IPS-20b (cell line): ENCODE results near the gene EXOC4.

Experiments
- H3K27ac ChIP-seq: one replicate; pipeline ENCODE4 v1.5.1; 2013; ENCODE audit warnings: low read length
- H3K27me3 ChIP-seq: 2 replicates; pipeline ENCODE4 v1.6.1; 2013; ENCODE audit warnings: mild to moderate bottlenecking, low read length, inconsistent platforms; ENCODE audit not compliant: insufficient read depth
- H3K36me3 ChIP-seq: 2 replicates; pipeline ENCODE4 v1.6.1; 2013; ENCODE audit warnings: low read depth, mild to moderate bottlenecking, inconsistent platforms, low read length, moderate library complexity; ENCODE audit not compliant: insufficient read depth
- H3K4me1 ChIP-seq: 2 replicates; pipeline ENCODE4 v1.6.1; 2013; ENCODE audit warnings: mild to moderate bottlenecking, control low read depth, inconsistent platforms, low read length, moderate library complexity; ENCODE audit not compliant: insufficient read depth
- H3K4me3 ChIP-seq: 2 replicates; pipeline ENCODE4 v1.5.1; 2013; ENCODE audit warnings: mild to moderate bottlenecking, low read length, inconsistent platforms
- H3K9ac ChIP-seq: 2 replicates; pipeline ENCODE4 v1.6.1; 2013; ENCODE audit warnings: low read depth, mild to moderate bottlenecking, inconsistent platforms, low read length, moderate library complexity
- H3K9me3 ChIP-seq: 2 replicates; pipeline ENCODE4 v1.6.1; 2013; ENCODE audit warnings: mild to moderate bottlenecking, low read depth, low read length, inconsistent platforms; ENCODE audit not compliant: insufficient read depth

Gene EXOC4

DNA sequence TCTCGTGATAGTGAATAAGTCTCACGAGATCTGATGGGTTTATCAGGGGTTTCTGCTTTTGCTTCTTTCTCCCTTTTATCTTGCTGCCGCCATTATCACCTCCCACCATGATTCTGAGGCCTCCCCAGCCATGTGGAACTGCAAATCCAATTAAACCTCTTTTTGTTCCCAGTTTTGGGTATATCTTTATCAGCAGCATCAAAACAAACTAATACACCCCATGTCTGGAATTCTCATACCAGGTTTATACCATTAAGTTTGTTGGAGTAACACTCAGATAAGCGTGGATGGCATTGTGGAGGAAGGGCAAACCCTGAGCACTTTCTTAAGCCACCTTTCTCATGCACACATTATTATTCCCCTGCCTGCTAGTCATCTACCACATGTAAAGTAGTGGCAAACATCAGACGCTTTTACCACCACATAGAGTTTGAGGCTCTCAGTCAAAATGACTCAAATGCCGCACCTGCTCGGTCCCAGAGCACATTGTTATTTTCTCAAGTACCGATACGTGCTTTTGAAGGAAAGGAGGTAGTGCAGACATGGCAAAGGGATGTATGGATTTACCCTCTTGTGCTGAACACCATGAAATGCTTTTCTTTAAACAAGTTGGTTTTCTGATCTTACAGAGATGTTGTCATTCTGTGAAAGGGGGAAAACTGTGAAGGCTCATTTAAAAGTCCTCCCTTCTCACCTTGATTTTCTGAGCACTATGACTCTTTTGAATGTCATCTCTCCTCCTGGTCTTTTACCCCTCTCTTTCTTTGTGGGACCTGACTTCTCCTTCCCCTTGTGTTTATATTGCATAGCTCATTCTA lies 429.7 kb downstream of the EXOC4 start:
- Histone ChIP-seq H3K27me3 (no peaks in the 10 kb centered on the region), H3K9ac (no peak overlapping the region), H3K36me3 (no peaks in the 10 kb centered on the region), H3K9me3 (no peaks in the 10 kb centered on the region), H3K4me3 (no peak overlapping the region), H3K4me1 (peaks cover 12% of the 10 kb centered on the region), H3K27ac (no peak overlapping the region)

DNA sequence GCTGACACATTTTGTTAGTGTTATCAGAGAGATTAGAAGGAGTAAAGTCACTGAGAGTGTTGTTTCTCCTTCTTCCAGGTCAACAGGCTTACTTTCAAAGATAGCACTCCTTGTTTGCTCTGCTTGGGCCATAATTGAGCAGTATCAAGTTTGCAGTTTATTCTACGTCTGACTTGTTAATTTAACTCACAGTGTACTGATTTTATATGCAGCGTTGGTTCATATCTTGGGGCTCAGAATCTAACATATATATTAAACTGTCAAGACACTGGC lies 430.2 kb downstream of the EXOC4 start:
- no peak overlapping the region for H3K27ac ChIP-seq

DNA sequence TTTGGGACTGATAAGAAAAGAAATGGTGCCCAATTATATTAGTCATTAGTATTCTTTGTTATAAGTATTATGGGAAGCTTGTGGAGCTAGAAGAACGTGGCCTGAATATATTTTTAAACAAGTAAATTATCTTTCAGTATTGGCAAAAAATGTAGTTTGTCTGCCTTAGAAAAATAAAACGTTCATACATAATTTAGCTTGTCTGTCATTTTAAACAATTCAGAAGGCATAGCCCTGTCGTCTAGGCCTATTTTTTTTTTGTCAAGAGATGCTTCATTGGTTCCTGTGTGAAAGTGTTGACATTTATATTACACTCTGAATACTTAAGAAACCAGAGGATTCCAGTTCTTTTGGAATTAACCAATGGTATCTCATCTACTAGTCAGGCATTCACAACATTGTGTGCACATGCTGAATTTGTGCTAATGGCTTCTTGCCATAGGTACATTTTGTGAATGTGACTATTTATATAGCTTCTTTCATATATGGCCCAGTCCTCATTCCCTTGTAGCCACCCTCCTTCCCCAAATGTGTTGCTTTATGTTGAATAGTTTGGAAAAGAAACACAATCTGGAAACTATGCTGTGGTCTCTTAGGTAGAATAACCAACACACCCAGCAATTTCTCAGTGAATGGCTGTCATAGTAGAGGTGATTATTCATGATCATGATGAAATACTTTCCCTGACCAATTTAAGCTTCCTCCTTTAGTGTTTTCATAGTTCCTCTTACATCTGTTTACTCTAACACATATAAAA lies 435.8 kb downstream of the EXOC4 start:
- no peak overlapping the region for H3K4me3 ChIP-seq
- H3K36me3 ChIP-seq: no peaks in the 10 kb centered on the region
- H3K27me3 ChIP-seq: no peaks in the 10 kb centered on the region
- no peak overlapping the region for H3K27ac ChIP-seq
- H3K4me1 ChIP-seq: peaks cover 4% of the 10 kb centered on the region; the same call in 1 of the 2 replicates
- no peaks in the 10 kb centered on the region for H3K9me3 ChIP-seq
- H3K9ac ChIP-seq: no peak overlapping the region

More for the DNA sequence above, 430.2 kb downstream of the EXOC4 start:
- H3K4me1 ChIP-seq: peaks cover 16% of the 10 kb centered on the region
- H3K4me3 ChIP-seq: no peak overlapping the region
- H3K9ac ChIP-seq: no peak overlapping the region
- H3K36me3 ChIP-seq: no peaks in the 10 kb centered on the region
- no peaks in the 10 kb centered on the region for H3K27me3 ChIP-seq
- H3K9me3 ChIP-seq: no peaks in the 10 kb centered on the region

DNA sequence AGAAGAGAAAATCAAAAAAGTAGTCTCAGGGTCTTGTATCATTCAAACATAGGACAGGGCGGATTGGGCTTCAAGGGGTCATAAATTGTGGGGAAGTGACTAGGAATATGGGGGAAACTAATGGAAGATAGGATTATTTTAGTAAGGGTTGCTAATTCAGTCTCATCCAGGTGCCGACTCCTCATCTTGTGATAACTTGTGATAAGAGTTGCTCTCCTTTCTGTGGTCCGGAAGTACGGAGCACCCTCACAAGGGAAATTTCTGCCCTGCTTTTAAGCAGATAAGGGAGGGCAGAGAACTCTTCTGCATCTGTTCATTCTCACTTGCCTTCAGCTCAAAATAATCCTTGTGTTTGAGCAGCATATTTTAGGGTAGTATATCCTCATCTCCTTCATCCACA lies 437.9 kb downstream of the EXOC4 start:
- Histone ChIP-seq H3K4me3 (no peak overlapping the region), H3K9ac (no peak overlapping the region), H3K27me3 (no peaks in the 10 kb centered on the region), H3K9me3 (no peaks in the 10 kb centered on the region), H3K4me1 (peaks cover 4% of the 10 kb centered on the region; the same call in 1 of the 2 replicates), H3K36me3 (no peaks in the 10 kb centered on the region), H3K27ac (no peak overlapping the region)

DNA sequence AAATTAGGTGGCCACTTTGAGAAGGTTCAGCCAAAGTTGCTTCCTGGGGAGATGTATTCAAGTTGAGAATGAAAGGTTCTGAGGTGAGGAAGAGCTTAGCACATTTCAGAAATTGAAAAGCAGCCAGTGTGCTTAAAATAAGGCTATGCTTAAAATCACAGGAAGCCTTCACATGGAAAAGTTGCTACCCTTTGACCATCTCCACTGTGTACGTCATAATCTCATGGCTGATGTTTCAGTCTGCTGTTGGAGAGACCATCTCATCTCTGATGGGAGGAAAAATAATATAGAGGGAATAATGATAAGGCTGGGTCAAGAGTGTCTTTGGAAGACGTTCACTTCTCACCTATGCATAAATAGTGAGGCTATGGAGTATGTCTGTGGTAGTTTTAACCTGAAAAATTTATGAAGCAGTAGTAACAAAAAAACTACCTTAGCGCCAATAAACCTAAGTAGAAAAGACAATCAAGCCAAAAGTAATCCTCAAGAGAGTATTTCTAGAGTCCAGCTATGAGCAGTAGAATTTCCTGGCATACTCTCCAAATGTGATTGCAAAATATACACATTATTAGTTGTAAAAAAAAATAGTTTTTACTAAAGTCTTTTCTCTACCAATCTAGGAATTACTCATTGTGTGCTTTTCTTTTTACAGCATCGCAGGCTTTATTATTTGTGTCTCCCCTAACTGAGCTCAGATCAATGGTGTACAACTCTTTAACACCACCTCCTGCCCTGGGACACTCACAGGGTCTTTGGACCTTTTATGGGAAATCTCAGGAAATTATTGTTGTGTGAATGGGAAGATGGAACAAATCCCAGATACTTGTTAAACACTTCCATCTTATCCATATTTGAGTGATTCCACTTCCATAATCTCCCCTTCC lies 439.1 kb downstream of the EXOC4 start:
- H3K4me3 ChIP-seq: no peak overlapping the region
- no peaks in the 10 kb centered on the region for H3K36me3 ChIP-seq
- H3K9ac ChIP-seq: no peak overlapping the region
- no peaks in the 10 kb centered on the region for H3K27me3 ChIP-seq
- no peaks in the 10 kb centered on the region for H3K9me3 ChIP-seq
- peaks cover 4% of the 10 kb centered on the region; the same call in 1 of the 2 replicates for H3K4me1 ChIP-seq
- no peak overlapping the region for H3K27ac ChIP-seq

DNA sequence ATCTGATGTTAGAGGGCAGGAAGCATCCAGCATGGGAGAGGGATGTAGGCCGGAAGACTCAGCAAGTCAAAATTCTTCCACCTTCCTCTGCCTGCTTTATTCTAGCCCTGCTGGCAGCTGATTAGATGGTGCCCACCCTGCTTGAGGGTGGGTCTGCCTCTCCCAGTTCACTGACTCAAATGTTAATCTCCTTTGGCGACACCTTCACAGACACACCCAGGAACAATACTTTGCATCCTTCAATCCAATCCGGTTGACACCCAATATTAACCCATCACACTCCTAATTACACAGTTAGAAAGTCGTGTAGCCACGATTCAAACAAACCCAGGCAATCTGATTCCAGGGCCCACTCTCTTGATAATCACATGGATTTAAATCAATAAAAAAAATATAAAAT lies 440.4 kb downstream of the EXOC4 start:
- Histone ChIP-seq H3K27ac (no peak overlapping the region), H3K4me1 (peaks cover 3% of the 10 kb centered on the region; the same call in 1 of the 2 replicates), H3K9ac (no peak overlapping the region), H3K9me3 (no peaks in the 10 kb centered on the region), H3K36me3 (no peaks in the 10 kb centered on the region), H3K4me3 (no peak overlapping the region), H3K27me3 (no peaks in the 10 kb centered on the region)

DNA sequence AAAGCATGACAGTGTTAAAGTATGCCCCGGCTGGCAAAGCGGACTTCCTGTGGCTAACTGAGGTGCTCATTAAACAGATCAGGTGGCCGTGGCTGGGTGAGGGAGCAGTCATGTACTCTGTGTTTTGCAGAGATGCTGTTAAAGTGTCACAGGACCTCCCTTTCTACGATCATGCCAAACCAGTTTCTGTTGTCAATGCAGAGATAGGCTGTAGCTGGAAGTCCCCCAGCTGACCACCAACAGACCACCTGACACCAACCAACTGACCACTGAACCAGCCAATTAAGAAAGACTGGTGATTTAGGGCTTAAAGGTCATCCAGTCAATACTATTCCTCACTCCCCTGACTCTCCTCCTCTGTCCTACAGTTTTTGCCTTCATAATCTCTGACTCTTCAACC lies 443.2 kb downstream of the EXOC4 start:
- H3K4me3 ChIP-seq: no peak overlapping the region
- H3K27ac ChIP-seq: no peak overlapping the region
- H3K27me3 ChIP-seq: no peaks in the 10 kb centered on the region
- no peak overlapping the region for H3K9ac ChIP-seq
- no peaks in the 10 kb centered on the region for H3K36me3 ChIP-seq
- peaks cover 3% of the 10 kb centered on the region; the same call in 1 of the 2 replicates for H3K4me1 ChIP-seq
- no peaks in the 10 kb centered on the region for H3K9me3 ChIP-seq

DNA sequence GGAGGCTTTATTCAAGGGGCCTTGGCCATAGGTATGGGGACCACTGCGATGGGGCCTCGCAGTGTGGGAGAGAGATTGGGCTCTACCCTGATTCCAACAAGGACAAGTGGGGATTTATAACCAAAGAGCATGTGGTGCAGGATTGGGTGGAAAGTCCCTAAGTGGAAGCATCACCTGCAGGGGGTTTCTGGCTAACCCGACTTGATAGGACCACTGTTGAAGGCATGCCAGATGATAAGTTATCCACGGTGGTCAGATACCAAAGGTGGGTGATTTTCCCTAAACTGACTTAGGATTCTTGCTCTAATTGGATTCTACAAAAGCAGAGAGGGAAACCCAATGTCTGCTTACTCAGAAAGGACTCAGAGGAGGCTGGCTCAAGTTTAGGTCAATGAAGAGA lies 444.7 kb downstream of the EXOC4 start:
- Histone ChIP-seq H3K4me3 (no peak overlapping the region), H3K9me3 (no peaks in the 10 kb centered on the region), H3K4me1 (peaks cover 3% of the 10 kb centered on the region; the same call in 1 of the 2 replicates), H3K27me3 (no peaks in the 10 kb centered on the region), H3K9ac (no peak overlapping the region), H3K27ac (no peak overlapping the region), H3K36me3 (no peaks in the 10 kb centered on the region)

DNA sequence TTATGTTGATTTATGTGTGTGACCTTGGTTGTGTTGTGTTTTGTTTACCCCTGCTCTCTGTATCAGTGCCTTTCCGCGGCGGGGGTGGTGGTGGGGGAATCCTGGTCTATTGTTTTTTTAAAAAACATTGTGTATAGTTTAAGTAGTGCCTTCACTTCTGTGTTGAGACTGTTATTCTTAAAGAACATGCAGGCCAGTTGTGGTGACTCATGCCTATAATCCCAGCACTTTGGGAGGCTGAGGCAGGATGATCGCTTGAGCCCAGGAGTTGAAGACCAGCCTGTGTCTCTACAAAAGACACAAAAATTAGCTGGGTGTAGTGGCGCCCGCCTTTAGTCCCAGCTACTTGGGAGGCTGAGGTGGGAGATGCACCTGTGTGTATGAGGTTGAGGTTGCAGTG lies 445.2 kb downstream of the EXOC4 start:
- peaks cover 3% of the 10 kb centered on the region; the same call in 1 of the 2 replicates for H3K4me1 ChIP-seq
- no peaks in the 10 kb centered on the region for H3K36me3 ChIP-seq
- H3K9me3 ChIP-seq: no peaks in the 10 kb centered on the region
- no peak overlapping the region for H3K9ac ChIP-seq
- no peak overlapping the region for H3K4me3 ChIP-seq
- no peaks in the 10 kb centered on the region for H3K27me3 ChIP-seq
- no peak overlapping the region for H3K27ac ChIP-seq

DNA sequence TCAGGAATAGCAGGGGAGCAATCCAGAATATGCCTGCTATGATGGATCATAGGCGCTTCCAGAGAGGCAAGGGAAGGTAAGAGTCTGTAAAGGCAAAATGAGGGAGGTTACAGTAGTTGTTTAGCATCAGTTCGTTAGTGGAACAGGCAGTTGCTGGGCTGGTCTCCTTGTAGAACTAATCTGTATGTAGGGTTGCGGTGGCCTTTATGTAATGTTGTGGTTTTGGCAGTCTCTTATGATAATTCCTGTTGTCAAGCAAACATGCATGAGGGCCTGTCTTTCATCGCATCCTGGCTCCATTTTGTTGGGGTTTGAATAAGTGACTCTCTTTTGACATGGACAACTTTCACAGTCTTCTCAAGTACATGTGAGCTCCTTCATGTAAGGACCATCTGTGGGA lies 446.5 kb downstream of the EXOC4 start:
- Histone ChIP-seq H3K27me3 (no peaks in the 10 kb centered on the region), H3K4me3 (no peak overlapping the region), H3K36me3 (no peaks in the 10 kb centered on the region), H3K9ac (no peak overlapping the region), H3K4me1 (peaks cover 3% of the 10 kb centered on the region; the same call in 1 of the 2 replicates), H3K9me3 (no peaks in the 10 kb centered on the region), H3K27ac (no peak overlapping the region)

DNA sequence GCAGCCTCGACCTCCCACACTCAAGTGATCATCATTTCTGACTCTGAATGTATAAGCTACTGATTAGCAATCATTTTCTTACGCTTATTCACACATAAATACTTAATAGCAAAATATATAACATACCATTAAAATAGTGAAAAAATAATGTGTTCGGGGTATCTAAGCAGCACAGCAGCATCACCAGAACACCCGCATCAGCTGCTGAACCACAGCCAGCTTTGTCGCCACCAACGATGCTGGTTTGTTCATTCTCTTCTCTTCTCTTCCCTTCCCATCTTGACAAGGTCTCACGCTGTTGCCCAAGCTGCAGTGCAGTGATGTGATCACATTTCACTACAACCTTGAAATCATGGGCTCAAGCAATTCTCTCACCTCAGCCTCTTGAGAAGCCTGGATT lies 449.2 kb downstream of the EXOC4 start:
- no peak overlapping the region for H3K9ac ChIP-seq
- H3K27me3 ChIP-seq: no peaks in the 10 kb centered on the region
- H3K27ac ChIP-seq: no peak overlapping the region
- no peak overlapping the region for H3K4me3 ChIP-seq
- H3K36me3 ChIP-seq: no peaks in the 10 kb centered on the region
- H3K9me3 ChIP-seq: no peaks in the 10 kb centered on the region
- peaks cover 3% of the 10 kb centered on the region; the same call in 1 of the 2 replicates for H3K4me1 ChIP-seq
